SK-N-SH treated with all-trans-retinoic acid at 6 μM for 48 hours (cell line): ENCODE results near the gene ARHGAP8.

Source experiments
- ARNTL ChIP-seq: fragments of 450-650 bp; formaldehyde crosslinking; IDR thresholded peaks from 2 replicates; pipeline ENCODE4 v1.5.0; 2020; ENCODE audit warnings: low read depth, mild to moderate bottlenecking, moderate library complexity, borderline replicate concordance
- PATZ1 ChIP-seq: fragments of 250-450 bp; sonication (Bioruptor Pico); IDR thresholded peaks from 2 replicates; pipeline ENCODE4 v1.8.0; 2020; ENCODE audit warnings: mild to moderate bottlenecking, moderate library complexity, borderline replicate concordance

DNA sequence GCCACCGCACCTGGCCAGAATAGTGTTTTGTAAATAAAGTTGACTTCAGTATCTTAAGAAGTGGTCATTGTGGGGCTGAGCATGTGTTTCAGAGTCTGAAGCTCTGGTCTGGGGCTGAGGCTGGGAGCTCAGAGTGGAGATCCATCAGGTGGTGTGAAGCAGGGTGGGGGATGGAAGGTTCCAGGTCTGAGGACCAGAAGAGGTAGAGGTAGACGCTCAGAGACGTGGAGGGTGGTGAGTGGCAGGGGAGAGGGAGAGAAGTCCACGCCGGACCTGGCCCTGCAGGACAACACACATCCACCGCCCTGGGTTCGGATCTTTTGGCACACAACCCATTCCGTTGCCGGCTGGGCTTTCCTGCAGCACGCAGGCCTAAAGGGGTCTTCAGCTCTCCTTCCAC is 40.7 kb downstream of the ARHGAP8 start:
- TF ChIP-seq ARNTL (CRISPR knock-in tag) (no peak), PATZ1 (CRISPR knock-in tag) (no peak)
